Brain pericyte (primary cell): ENCODE data around the gene SYNJ2BP.
A peak's percentile ranks its signal among the peaks of the same experiment; 100 is the strongest.
"Not testable (repeated sequence)": the region's sequence is repeated elsewhere in the genome, so short reads cannot be mapped to it uniquely, and the experiment has no call there.

Experiments used
- DNase-seq: peaks from one replicate; pipeline ENCODE4 v3.0.0-alpha.2; 2012; ENCODE audit warnings: low read depth, low spot score

Gene SYNJ2BP

GRCh38 chr14:70416725-70417349 lies at the start of gene SYNJ2BP:
Gene SYNJ2BP, minus strand, starts transcription at chr14:70417090. Its CDS starts 127 bp downstream, at chr14:70416963.
- no peak for DNase-seq

- DNase-seq: no peak
Observed at GRCh38 chr14:70454731-70455130, 37.8 kb upstream of the SYNJ2BP start.

GRCh38 chr14:70451874-70452273 lies 35.0 kb upstream of the SYNJ2BP start, which contains the start of gene ADAM21:
Gene ADAM21, plus strand, starts transcription at chr14:70452174. Its CDS starts 5,326 bp downstream, at chr14:70457500.
- no peak for DNase-seq

- peak; percentile 7 for DNase-seq
Observed at GRCh38 chr14:70448633-70449340, 31.9 kb upstream of the SYNJ2BP start.

GRCh38 chr14:70442750-70443149 lies 25.9 kb upstream of the SYNJ2BP start:
- no peak for DNase-seq

GRCh38 chr14:70441641-70442040 lies 24.8 kb upstream of the SYNJ2BP start:
- no peak for DNase-seq

- no peak for DNase-seq
Observed at GRCh38 chr14:70436867-70437266, 20.0 kb upstream of the SYNJ2BP start.

- DNase-seq: not testable (repeated sequence)
Observed at GRCh38 chr14:70426555-70426954, 9.7 kb upstream of the SYNJ2BP start.

- DNase-seq: no peak
Observed at GRCh38 chr14:70425354-70425753, 8.5 kb upstream of the SYNJ2BP start.

GRCh38 chr14:70422538-70422937 lies 5.6 kb upstream of the SYNJ2BP start:
- no peak for DNase-seq

- DNase-seq: not testable (repeated sequence)
Observed at GRCh38 chr14:70419270-70419931, 2.5 kb upstream of the SYNJ2BP start.

- DNase-seq: no peak
Observed at GRCh38 chr14:70416338-70416724, 559 bp downstream of the SYNJ2BP start.

- DNase-seq: no peak
Observed at GRCh38 chr14:70415788-70416187, 1.1 kb downstream of the SYNJ2BP start.

GRCh38 chr14:70407621-70408020 lies 9.3 kb downstream of the SYNJ2BP start:
- DNase-seq: no peak

- DNase-seq: not testable (repeated sequence)
Observed at GRCh38 chr14:70406216-70406615, 10.7 kb downstream of the SYNJ2BP start.

- not testable (repeated sequence) for DNase-seq
Observed at GRCh38 chr14:70403335-70403734, 13.6 kb downstream of the SYNJ2BP start.

GRCh38 chr14:70401643-70402042 lies 15.2 kb downstream of the SYNJ2BP start:
- DNase-seq: no peak

- DNase-seq: no peak
Observed at GRCh38 chr14:70398706-70399431, 18.0 kb downstream of the SYNJ2BP start.

- peak; percentile 17 for DNase-seq
Observed at GRCh38 chr14:70398280-70398679, 18.6 kb downstream of the SYNJ2BP start.

GRCh38 chr14:70397746-70398145 lies 19.1 kb downstream of the SYNJ2BP start:
- DNase-seq: no peak

- DNase-seq: no peak
Observed at GRCh38 chr14:70394674-70395306, 22.1 kb downstream of the SYNJ2BP start.
